SK-N-SH treated with all-trans-retinoic acid at 6 μM for 48 hours (cell line): ENCODE measurements around the gene PPRC1.

ENCODE experiments used
- ARNTL ChIP-seq: fragments of 450-650 bp; formaldehyde crosslinking; IDR thresholded peaks from 2 replicates; pipeline ENCODE4 v1.5.0; 2020; ENCODE audit warnings: low read depth, mild to moderate bottlenecking, moderate library complexity, borderline replicate concordance
- CREB5 ChIP-seq: fragments of 250-450 bp; sonication (Bioruptor Pico); IDR thresholded peaks from 2 replicates; pipeline ENCODE4 v1.5.1; 2020; ENCODE audit warnings: low read depth, mild to moderate bottlenecking, moderate library complexity
- POU6F1 ChIP-seq: fragments of 250-450 bp; sonication (Bioruptor Pico); IDR thresholded peaks from 2 replicates; pipeline ENCODE4 v1.8.0; 2021; ENCODE audit warnings: low read depth, mild to moderate bottlenecking, moderate library complexity, borderline replicate concordance
- RARB ChIP-seq: fragments of 250-450 bp; sonication (Bioruptor Pico); IDR thresholded peaks from 2 replicates; pipeline ENCODE4 v1.8.0; 2021; ENCODE audit warnings: mild to moderate bottlenecking, moderate library complexity
- SNAI2 ChIP-seq: fragments of 250-450 bp; sonication (Bioruptor Pico); IDR thresholded peaks from 2 replicates; pipeline ENCODE4 v1.5.0; 2020; ENCODE audit warnings: mild to moderate bottlenecking, moderate library complexity
- TF ChIP-seq, protein P1 (sequence below): fragments of 250-450 bp; sonication (Bioruptor Pico); IDR thresholded peaks from 2 replicates; pipeline ENCODE4 v1.5.0; 2020; ENCODE audit warnings: mild to moderate bottlenecking, moderate library complexity
- TF ChIP-seq, protein P2 (sequence below): fragments of 250-450 bp; sonication (Bioruptor Pico); IDR thresholded peaks from 2 replicates; pipeline ENCODE4 v1.8.0; 2020; ENCODE audit warnings: mild to moderate bottlenecking, moderate library complexity, borderline replicate concordance

DNA sequence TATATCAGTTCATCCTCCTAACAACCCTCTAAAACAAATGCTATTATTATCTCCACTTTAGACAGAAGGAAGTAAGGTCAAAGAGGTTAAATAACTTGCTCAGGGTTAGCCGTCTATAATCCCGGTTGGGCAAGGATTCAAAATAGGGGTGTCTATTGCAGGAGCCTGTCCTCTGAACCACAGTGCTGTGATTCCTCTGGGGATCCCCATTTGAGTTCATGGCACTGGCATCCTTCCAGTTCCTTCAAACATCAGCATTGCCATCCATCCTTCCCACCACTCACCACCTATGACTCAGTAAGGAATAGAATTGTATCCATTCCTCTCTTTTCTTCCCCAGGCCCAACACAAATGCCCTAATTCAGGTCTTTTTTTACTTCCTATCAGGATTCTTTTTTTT, 42.1 kb upstream of the PPRC1 start:
- TF ChIP-seq RARB (CRISPR knock-in tag) = no peak
- TF ChIP-seq POU6F1 = no peak
- TF ChIP-seq, protein P1, sequence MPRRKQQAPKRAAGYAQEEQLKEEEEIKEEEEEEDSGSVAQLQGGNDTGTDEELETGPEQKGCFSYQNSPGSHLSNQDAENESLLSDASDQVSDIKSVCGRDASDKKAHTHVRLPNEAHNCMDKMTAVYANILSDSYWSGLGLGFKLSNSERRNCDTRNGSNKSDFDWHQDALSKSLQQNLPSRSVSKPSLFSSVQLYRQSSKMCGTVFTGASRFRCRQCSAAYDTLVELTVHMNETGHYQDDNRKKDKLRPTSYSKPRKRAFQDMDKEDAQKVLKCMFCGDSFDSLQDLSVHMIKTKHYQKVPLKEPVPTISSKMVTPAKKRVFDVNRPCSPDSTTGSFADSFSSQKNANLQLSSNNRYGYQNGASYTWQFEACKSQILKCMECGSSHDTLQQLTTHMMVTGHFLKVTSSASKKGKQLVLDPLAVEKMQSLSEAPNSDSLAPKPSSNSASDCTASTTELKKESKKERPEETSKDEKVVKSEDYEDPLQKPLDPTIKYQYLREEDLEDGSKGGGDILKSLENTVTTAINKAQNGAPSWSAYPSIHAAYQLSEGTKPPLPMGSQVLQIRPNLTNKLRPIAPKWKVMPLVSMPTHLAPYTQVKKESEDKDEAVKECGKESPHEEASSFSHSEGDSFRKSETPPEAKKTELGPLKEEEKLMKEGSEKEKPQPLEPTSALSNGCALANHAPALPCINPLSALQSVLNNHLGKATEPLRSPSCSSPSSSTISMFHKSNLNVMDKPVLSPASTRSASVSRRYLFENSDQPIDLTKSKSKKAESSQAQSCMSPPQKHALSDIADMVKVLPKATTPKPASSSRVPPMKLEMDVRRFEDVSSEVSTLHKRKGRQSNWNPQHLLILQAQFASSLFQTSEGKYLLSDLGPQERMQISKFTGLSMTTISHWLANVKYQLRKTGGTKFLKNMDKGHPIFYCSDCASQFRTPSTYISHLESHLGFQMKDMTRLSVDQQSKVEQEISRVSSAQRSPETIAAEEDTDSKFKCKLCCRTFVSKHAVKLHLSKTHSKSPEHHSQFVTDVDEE (CRISPR knock-in tag) = no peak
- no peak for TF ChIP-seq SNAI2 (CRISPR knock-in tag)
- TF ChIP-seq, protein P2, sequence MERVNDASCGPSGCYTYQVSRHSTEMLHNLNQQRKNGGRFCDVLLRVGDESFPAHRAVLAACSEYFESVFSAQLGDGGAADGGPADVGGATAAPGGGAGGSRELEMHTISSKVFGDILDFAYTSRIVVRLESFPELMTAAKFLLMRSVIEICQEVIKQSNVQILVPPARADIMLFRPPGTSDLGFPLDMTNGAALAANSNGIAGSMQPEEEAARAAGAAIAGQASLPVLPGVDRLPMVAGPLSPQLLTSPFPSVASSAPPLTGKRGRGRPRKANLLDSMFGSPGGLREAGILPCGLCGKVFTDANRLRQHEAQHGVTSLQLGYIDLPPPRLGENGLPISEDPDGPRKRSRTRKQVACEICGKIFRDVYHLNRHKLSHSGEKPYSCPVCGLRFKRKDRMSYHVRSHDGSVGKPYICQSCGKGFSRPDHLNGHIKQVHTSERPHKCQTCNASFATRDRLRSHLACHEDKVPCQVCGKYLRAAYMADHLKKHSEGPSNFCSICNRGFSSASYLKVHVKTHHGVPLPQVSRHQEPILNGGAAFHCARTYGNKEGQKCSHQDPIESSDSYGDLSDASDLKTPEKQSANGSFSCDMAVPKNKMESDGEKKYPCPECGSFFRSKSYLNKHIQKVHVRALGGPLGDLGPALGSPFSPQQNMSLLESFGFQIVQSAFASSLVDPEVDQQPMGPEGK = no peak
- no peak for TF ChIP-seq CREB5 (CRISPR knock-in tag)
- no peak for TF ChIP-seq ARNTL (CRISPR knock-in tag)
